Measurements from ENCODE around the gene SATB2.

SATB2 gene

DNA sequence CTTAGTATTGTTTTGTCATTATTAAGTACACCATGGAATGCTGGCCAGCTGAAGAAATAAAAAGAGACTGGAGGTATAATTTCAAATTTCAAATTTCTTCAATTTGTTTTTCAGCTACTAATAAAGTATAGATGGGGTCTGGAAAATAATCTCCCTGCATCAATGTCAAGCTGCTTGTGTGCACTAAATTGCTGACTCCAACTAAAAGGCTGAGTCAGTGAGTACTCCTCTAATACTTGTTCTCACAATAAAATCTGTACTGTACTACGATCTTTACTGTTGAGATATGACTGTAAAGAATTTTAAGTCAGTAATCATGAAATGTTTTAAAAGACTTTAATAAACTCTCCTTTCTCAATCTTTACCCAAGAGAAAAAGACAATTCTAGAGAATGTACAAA, 131.9 kb downstream of the SATB2 start:
- DNase-seq (ENCODE audit: low spot score) = no peak

- no peak for DNase-seq (ENCODE audit: low spot score)
Observed at GRCh38 chr2:199322151-199322550, 135.6 kb downstream of the SATB2 start.

DNA sequence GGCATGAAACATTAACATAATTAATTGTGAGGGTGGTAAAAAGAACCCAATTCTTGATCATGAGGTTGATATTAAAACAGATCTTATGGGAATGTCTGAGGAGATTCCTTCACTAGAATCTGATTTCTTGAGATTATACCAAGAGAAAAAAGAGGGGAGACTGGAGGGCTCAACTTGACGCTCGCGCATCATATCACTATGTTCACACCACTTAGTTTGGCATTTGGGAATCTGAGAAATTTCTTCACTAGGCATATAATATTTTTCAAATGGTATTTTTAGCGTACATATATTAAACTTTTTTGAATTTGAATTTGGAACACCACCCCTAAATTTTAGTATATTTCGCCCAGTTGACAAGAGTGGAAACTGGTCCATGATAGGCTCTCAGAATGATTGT, 140.1 kb downstream of the SATB2 start:
- DNase-seq (ENCODE audit: low spot score) = no peak

DNA sequence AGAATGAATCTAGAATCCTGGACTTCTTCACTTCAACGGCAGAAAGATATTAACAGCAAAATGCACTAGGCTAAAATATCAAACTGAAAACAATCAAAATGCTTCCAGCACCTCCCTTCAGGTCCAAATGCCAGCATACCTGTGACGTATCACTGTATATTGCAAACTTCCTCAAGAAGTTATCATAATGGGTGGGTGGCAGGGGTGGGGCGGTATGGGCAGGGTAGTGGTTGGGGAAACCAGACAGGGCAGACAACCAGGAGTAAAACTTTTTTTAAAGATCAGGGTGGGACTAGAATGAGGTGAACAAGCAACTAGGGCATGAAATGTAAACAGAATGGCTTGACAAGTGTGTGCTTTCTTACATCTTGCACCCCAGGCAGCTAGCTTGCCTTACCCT, 140.9 kb downstream of the SATB2 start:
- no peak for DNase-seq (ENCODE audit: low spot score)

DNA sequence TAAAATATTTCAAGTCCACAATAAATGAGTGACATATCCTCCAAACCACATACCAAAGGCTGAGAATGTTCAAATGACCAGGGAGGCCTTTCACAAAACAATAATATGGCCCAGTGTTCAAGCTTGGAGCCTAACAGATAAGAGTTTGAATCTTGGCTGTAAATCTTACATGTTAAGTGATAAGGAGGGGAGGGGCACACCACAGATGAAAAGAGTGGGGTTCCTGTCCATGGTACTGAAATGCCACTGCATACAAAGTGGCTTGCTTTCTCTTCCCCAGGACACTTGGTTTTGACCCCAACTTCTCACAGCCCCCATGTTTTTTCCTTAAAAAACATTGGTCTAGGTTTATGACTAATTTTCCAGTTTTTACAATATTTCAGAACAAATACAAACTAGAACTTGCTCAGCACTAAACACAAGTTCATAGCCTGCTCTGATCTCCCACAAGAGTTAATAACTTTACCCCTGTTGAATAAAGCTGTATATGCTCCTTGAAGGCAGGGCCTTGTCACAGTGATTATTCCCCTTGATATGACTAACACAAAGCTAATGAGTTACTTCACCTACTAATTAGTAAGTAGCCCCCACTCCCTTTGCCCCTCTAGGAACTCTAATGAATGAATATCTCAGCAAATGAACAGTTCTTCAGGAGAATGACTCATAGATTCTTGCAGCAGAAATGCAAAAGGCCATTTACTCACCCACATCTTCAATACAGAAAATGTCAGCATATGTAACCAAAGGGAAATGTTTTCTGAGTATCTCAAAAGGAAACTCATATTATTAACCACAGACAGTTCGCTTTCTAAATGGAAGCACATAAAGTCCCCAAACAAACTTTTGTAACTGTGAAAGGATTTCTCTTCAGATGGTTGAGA, 142.2 kb downstream of the SATB2 start:
- DNase-seq (ENCODE audit: low spot score) = no peak

GRCh38 chr2:199312931-199313330, 144.8 kb downstream of the SATB2 start:
- DNase-seq (ENCODE audit: low spot score) = no peak

DNA sequence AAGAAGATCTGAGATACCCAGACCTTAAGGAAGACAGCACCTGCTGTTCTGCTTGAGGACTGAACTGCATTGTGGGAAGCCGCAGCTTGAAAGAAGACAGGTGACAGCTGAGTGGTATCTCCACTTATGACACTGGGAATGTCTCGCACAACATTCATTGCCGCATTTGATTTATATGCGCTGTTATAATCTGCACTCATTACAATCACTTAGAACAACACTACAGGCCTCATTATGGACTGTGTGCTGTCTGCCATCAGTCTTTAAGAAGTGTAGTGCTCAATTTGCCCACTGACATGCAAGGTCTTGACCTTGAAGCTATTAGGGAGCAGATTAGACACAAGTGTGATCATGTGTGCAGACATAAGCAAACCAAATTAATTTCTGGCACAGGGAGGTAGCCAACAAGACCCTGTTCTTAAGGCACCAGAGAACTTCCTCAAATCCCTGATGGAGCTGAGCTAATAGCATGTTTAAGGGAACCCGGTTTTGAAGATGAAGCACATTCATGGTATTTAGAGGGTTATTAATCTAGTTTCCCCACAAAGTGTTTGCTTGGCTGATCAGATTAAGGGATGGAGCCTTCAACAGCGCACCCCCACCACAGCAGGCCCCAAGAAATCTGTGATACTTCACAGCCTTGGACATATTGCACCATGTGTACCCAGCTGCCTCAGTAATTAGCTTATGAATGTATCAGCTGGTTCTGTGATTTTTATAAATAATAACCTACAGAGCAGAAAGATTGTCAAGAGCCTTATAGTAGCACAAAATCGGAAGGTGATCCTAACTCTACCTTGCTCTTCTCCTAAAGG, 146.8 kb downstream of the SATB2 start:
- DNase-seq (ENCODE audit: low spot score) = no peak

DNA sequence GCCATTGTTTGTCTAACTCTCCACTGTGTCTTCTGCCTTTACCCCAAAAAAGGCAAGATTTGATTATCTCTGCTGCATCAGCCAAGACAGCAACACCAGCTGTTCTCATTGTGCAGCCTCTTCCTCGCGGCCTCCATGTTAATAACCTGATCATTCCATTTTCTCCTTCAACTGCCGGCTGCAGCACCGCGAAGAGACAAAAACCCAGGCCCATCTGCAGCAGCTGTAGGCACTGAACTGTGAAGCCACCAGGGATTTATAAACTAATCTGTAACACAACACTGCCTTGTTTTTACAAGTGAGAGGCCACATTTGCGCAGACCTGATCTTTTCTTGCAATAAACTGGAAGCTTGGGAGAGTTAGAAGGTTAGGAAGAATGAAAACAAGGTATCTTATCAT, 147.8 kb downstream of the SATB2 start:
- no peak for DNase-seq (ENCODE audit: low spot score)

GRCh38 chr2:199309411-199309810, 148.3 kb downstream of the SATB2 start:
- no peak for DNase-seq (ENCODE audit: low spot score)

- DNase-seq (ENCODE audit: low spot score) = no peak
Observed at GRCh38 chr2:199308567-199308966, 149.2 kb downstream of the SATB2 start.

- no peak for DNase-seq (ENCODE audit: low spot score)
Observed at GRCh38 chr2:199307461-199307860, 150.3 kb downstream of the SATB2 start.

DNA sequence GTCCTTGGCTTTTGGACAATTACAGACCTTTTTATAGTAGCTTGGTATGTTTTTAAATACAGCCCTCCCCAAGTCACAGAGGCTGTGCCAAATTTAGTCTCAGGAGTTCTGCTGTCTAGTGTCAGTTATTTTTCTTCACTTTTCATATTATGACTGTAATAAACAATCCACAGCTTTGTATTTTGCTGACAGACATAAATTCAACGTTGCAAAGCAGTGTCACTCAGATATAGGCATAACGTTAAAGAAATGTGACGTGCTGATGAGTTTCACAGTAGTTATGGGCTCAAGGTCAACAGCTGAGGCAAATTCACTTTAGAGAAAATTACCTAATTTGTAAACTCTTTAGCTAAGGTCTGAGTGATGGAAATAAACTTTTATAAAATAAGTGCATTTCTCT, 151.6 kb downstream of the SATB2 start:
- DNase-seq (ENCODE audit: low spot score) = no peak

- no peak for DNase-seq (ENCODE audit: low spot score)
Observed at GRCh38 chr2:199303728-199304177, 154.0 kb downstream of the SATB2 start.

- no peak for DNase-seq (ENCODE audit: low spot score)
Observed at GRCh38 chr2:199302851-199303250, 154.9 kb downstream of the SATB2 start.

GRCh38 chr2:199288424-199288823, 169.3 kb downstream of the SATB2 start:
- DNase-seq (ENCODE audit: low spot score) = no peak

GRCh38 chr2:199282309-199282708, 175.4 kb downstream of the SATB2 start:
- DNase-seq (ENCODE audit: low spot score) = no peak

DNA sequence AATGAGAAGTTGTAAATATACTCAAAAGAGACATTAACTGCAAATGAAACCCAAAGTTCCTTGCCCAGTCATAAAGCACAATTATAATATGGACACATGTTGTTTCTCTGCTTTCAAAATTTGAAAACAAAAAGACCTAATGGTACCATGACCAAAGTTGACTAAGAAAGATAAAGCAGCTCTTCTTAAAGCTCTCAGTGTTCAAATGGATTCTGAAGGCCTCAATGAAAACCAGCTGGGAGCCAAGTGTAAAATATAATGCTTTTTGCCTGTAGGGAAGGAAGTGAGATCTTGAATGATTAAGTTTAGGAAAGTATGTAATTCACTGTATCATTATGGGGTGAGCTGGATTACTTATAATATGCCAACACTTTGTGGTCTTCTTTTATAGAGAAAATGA, 178.6 kb downstream of the SATB2 start:
- DNase-seq (ENCODE audit: low spot score) = no peak

DNA sequence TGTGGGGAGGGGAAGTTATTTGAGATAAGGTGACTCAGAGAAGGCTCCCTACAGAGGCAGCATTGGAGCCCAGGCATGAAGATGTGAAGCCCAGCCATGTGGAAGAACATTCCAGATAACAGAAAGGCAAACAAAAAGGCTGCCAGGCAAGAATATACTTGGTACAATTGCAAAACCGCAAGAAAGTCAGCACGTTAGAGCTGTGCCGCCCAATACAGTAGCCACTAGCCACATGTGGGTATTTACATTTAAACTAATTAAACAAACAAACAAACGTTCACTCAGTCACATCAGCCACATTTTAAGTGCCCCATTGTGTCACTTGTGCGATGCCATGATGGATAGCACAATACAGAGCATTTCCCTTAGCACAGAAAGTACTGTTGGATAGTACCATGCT, 179.6 kb downstream of the SATB2 start:
- DNase-seq (ENCODE audit: low spot score) = no peak

- DNase-seq (ENCODE audit: low spot score) = no peak
Observed at GRCh38 chr2:199273042-199273511, 184.7 kb downstream of the SATB2 start.

- DNase-seq (ENCODE audit: low spot score) = no peak
Observed at GRCh38 chr2:199261936-199262335, 195.8 kb downstream of the SATB2 start.

DNA sequence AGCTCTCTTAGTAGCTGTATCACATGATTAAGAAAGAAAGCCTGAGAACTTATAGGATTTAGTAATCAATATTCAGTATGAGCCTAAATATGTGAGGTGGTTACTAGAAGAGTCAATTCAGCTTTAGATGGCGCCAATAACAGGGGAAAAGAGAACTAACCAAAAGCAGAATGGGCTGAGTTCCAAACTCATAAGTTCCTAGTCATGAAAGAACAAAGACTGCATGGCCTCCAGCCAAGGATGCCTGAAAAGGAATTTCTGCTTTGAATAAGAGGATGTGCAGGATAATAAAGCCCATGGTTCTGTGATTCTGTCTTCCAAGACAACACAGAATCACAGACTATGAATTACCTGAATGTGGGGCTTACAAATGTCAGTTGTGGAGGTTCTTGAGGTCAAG, 196.5 kb downstream of the SATB2 start:
- no peak for DNase-seq (ENCODE audit: low spot score)

DNA sequence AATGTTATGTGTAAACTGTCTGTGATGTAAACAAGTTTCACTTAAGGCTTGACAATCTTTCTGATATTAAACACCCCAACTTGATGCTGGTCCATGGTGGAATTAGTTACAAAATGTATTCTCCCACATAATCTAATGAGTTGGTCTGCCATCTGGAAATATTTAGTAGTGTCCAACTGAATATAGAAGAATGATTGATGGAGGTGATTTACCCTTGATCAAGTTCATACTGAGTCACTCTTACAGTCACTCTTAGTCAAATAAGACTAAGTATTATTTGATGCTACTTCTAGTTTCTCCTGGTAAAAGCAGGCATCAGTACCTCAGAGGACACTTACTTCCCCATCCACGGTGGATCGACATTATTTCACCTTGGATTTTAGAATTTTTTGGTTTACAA, 198.1 kb downstream of the SATB2 start:
- no peak for DNase-seq (ENCODE audit: low spot score)

- no peak for DNase-seq (ENCODE audit: low spot score)
Observed at GRCh38 chr2:199258291-199258690, 199.4 kb downstream of the SATB2 start.
